ENCODE data around the gene TPCN2.

Gene TPCN2

GRCh38 chr11:69180226-69180625 is 131.5 kb downstream of the TPCN2 start:
- DNase-seq (ENCODE audit: low read depth in 1 of 2, low spot score in 1 of 2): no peak

GRCh38 chr11:69180726-69181125 is 132.0 kb downstream of the TPCN2 start:
- no peak for DNase-seq (ENCODE audit: low read depth in 1 of 2, low spot score in 1 of 2)

- no peak for DNase-seq (ENCODE audit: low read depth in 1 of 2, low spot score in 1 of 2)
These were observed 134.9 kb downstream of the TPCN2 start for GRCh38 chr11:69183613-69184012.

Data from stimulated activated CD4-positive, alpha-beta T cell treated with anti-CD3 and anti-CD28 coated beads, Interleukin-15, amount 100 ng/mL, for 1 hour (primary cell).